ENCODE measurements around the gene PRUNE2.

Gene PRUNE2

DNA sequence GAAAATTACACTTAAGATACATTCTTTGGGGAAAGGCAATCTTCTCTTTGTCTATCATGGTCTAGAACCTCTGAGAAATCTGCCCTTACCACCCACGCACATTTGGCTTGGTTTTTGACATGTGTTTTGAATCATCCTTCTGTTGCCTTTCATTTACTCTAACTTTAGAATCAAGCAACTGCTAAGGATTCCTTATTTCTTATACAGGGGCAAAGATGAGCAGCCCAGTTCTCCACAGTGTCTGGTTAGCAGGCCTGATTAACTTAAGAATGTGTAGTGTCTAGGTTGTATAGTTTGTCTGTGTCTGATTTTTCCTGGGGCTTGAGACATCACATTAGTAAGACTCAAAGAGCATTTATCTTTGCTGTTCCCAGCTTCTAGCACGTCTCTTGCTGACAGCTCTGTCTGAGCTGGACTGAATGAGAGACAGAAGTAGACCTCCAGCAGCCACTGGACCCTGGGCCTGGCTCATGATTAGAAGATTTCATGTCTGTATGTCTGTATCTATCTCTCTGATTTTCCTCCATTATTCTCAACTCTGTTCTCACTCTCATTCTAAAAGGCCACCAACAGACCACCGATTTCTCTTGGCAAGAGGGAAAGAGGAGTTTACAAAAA lies 173.5 kb downstream of the PRUNE2 start:
- DNase-seq (ENCODE audit: low read depth in 3 of 3) = no peak

DNA sequence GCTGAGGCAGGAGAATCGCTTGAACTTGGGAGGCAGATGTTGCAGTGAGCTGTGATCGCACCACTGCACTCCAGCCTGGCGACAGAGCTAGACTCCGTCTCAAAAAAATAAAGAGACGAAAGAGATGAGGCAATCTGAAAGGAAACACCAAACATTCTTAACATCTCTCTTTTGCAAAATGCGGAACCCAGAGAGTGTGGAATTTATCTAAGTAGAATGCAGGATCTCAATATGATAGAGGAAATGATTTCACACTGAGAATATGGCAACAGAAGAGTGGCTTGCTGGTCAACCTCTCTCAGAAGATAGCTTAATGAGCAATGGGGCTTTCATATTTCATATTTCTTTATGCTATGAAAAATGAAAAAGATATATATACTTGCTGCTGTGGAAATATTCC lies 175.1 kb downstream of the PRUNE2 start:
- DNase-seq (ENCODE audit: low read depth in 3 of 3) = no peak

DNA sequence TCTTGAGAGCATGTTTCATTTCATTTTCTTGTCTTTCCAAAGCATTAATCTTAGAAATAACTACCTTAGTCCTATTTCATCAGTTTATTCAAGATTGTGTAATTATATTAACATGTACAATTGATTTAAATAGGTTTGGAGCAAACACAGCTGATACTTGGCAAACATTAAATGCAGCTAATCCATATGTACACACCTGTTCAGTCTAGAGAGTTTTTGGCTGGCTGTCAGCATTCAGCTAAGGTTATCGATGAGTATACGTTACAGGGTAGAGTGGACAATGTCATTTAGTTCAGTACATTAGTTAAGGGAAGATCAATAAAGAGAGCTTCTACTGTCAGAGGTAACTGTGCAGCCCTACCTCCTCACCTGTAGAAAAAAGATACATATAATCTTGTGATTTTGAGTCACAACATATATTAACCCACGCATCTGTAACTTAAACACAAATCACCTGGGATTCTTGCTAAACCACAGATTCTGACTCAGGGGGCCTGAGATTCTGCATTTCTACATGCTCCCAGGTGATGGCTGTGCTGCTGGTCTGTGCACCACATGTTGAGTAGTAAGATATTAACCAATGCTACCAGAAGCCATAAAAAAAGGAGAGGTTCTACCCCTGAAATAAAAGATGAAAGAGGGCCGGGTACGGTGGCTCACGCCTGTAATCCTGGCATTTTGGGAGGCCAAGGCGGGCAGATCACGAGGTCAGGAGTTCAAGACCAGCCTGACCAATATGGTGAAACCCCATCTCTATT lies 175.8 kb downstream of the PRUNE2 start:
- no peak for DNase-seq (ENCODE audit: low read depth in 3 of 3)

DNA sequence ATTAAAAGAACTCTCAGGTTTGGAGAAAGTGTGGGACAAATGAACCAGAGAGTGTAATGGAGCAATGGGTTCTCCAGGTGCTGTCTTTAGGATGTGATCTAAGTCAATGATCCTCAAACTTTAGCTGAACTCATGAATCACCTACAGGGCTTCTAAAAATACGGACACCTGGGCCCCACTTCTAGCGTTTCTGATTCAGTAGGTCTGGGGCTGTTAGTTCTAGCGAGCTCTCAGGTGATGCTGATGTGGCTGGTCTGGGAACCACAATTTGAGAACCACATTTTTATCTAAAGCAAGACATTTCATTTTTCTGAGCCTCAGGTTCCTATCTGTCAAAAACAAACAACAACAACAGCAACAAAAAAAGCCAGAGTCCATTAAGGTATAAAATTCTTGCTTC lies 176.8 kb downstream of the PRUNE2 start:
- DNase-seq (ENCODE audit: low read depth in 3 of 3) = no peak

DNA sequence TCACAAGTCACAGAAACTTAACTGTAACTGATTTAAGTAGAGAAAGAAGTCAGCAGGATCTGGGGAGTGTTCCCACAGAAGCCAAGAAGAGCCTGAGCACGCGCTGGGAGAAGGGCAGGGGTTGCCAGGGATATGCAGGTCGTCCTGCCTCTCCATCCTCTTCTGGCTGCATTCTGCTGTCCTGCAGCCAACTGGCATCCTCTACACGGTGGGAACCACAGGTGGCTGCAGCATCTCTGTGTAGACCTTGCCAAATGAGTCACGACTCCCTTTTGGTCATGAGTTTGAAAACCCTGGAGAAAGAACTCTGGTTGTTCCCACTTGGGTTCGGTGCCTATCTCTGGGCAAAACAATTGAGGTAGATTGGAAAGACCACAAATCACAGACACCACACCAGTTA lies 180.0 kb downstream of the PRUNE2 start:
- no peak for DNase-seq (ENCODE audit: low read depth in 3 of 3)

DNA sequence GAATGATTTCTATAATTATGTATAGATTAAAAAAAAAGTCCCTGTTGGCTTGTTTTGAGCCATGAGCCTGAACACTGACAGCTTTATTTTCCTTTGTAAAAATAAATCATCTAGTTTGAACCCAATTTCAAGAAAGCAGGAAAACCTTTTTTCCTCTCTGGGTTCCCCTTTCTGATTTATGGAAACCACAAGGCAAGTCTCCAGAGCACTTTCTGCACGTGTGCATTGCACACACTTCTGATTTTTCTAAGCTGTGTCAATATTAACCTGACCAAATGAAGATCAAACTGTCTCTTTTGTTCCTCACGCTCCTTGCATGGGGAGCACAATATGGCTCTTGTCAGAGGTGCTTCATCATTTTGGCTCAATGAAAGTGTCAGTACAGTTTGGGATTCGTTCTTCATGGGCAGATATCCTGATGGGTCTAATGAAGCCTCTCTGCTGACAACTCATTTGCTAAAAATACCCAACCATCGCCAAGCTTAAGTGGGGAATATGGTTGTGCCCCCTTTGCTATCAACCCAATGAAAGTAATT lies 180.8 kb downstream of the PRUNE2 start:
- DNase-seq (ENCODE audit: low read depth in 3 of 3) = no peak

DNA sequence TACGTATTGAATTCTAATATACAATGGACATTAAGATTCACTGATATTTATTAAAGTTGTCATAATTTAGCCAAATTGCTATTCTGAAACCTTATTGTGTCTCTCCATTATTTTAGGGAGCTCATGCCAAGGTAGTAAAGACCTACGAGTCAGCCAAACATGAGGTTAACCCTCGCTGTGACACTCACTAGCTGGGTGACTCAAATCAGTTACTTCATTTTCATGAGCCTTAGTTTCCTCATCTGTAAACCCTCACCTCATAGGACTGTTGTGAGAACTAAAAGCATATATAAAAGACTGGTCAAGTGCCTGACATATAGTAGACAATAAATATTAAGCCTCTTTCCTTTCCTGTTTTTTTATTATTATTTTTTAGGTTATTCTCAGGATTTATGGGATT lies 185.7 kb downstream of the PRUNE2 start:
- DNase-seq (ENCODE audit: low read depth in 3 of 3) = no peak

DNA sequence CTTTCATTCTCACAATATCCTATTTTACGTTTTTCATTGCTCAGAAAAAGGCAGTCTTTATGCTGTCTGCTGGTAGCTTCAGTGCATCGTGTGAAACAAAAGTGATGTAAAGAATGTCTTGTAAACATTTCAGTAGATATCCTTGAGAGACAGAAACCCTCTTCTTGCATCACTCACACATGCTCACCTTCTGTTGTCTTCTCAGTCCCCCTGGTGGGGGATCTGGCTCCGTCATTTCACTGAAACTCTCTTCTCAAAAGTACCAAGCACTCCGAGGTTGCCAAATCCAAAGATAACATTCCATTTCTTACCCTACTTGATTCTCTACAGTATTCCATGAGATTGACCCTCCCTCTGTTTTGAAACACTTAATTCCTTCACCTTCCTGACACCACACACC lies 187.7 kb downstream of the PRUNE2 start:
- no peak for DNase-seq (ENCODE audit: low read depth in 3 of 3)

DNA sequence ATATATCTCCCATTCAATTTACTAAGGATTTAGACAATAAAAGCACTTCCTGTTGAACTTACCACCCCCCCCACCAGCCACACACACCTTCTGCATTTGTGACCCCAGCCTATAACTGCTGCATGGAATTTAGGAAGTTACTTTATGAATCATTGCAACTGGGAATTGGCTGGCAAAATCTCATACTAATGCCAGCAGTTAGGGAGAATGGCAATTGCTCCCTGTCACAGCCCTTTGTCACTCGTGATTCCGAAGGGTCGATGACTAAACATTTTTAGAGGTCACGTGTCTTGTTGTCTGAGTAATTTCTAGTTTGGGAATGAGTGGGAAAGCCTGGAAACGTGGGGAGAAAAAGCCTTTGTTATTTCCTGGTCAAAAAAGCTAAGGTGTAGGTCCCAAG lies 188.3 kb downstream of the PRUNE2 start:
- DNase-seq (ENCODE audit: low read depth in 3 of 3) = no peak

DNA sequence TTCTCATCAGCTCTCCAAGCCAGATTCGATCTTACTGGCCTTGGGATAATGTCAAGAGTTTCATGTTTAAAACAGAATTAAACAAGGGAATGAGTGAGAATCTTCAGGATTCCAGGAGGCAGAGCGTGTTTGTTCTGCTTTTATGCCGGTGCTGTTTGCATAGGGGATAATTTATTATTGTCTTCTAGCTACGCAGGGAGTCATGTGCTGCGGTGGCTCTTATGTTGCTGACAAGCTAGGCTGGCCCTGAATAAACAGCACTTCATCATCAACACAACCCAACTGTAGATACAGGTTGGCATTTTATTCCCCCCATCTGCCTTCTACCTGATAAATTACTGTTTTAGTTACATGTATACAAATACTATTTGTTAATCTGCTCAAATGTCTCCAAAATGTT lies 188.7 kb downstream of the PRUNE2 start:
- no peak for DNase-seq (ENCODE audit: low read depth in 3 of 3)

DNA sequence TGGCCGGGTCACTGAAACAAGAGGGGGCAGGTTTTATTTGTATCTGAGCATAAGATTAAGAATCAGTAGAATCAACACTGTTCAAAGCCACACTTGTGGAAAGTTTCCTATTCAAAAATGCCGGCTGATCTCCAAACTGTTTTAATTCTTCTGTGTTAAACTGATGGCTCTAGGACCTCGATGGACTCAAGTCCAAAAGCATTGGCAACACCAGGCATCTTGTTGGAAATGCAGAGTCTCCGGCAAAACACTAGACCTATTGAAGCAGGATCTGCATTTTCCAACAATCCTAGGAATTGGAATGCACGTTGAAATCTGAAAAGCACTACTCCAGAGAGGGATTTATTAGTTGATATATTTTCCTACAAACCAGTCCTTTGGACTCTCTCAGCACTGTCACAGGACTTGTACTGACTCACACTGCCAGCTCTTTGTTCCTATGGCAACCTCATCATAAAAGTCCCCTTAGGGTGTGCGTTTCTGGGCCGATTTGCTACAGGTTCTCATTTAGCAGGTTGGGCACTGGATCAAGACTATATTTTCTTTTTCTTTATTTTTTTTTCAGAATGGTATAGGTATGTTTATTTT lies 189.7 kb downstream of the PRUNE2 start:
- DNase-seq (ENCODE audit: low read depth in 3 of 3) = no peak

DNA sequence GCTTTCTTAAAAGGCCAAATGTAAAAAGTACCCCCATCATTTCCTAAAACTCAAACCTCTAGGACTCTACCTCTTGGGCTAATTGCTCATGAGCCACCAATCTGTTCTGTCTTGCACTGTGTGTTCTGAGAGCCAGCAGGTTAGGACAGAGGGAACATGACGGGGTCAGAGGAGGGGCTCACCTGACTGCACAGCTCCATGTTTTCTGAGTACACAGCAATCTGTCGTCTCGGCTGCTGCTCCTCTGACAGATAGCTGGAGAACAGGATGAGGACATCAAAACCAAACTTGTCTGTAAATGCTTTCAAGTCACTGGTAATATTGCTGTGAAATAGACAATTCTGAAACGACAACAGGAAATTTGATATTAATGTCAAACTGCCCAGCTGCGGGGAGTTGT lies 192.5 kb downstream of the PRUNE2 start:
- no peak for DNase-seq (ENCODE audit: low read depth in 3 of 3)

DNA sequence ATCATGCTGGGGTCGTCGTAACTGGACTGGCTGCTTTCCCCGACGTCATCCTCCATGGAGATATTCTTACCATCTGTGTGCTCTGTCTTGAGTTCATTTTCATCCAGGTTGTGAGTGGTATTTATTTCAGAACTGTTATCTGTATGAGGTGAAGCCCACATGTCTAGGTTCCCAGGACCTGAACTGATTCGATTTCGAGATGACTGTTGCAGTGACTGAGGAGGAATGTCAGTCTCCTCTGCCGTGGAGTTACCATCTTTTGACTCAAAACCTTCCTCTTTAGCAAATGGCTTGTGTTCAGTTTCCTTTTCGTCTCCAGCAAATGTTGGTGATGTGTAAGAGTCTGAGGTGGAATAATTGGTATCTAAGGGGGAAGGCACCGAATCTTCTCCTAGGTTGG lies 196.9 kb downstream of the PRUNE2 start:
- DNase-seq (ENCODE audit: low read depth in 3 of 3) = no peak

DNA sequence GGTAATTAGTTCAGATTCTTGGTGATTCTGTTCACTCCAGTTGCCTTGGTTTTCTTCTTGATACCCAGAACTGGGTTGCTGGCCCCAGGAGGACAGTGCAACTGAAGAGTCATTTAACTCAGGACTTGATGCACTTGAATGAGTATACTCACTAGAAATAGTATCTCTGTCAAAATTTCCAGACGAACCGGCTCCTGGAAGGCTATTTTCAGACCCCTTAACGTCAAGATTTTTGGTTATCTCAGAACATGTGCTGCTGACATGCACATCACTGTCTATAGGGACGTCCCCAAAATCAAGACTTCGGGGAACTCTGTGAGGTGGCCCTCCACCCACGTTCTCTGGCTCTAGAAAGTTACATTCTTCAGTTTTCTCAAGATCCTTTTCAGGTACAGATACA lies 198.4 kb downstream of the PRUNE2 start:
- no peak for DNase-seq (ENCODE audit: low read depth in 3 of 3)

DNA sequence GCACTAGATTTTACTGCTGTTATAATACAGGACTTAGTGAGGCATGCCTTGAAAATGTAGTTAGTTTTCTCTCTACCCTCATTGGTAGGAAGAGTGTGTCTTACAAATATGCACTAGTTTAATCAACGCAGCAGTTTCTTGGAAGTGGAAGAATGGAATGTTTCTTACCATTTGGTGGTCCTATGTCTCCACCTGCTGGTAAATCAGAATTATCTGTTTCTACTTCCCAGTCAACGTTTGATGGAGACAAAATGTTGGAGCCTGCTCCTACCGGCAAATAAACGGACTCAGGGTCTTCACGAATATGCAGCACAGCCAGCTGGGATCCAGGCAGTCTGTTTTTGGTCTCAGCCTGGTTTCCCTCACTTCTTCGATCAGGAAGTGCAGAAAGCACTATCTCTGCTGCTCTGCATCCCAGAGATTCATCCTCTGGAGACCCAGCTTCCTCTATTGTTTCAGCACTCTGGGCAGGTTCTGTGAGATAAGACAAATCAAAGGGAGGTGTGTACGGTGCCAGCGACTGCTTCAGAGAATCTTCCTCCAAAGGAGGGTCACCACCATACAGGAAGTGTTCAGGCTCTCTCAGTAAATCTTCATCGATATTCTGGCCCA lies 201.2 kb downstream of the PRUNE2 start:
- no peak for DNase-seq (ENCODE audit: low read depth in 3 of 3)

DNA sequence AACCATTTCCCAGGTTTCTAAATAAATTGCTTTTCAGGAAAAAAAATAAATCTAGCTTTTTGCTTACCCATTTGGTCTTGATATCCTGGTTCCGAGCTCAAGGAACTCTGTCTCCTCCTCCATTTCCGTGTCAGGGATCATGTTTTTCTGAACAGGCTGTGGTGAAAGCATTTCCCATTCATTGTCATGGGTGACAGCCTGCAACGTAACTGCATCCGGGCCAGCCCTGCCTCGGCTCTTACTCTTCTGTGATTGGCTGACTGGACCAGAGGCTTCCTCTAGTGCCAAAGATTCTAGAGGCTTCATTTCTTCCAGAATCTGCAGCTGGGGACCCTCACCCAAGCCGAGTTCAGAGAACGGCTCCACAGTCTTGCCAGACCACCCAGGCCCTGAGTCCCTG lies 202.6 kb downstream of the PRUNE2 start:
- DNase-seq (ENCODE audit: low read depth in 3 of 3) = no peak

DNA sequence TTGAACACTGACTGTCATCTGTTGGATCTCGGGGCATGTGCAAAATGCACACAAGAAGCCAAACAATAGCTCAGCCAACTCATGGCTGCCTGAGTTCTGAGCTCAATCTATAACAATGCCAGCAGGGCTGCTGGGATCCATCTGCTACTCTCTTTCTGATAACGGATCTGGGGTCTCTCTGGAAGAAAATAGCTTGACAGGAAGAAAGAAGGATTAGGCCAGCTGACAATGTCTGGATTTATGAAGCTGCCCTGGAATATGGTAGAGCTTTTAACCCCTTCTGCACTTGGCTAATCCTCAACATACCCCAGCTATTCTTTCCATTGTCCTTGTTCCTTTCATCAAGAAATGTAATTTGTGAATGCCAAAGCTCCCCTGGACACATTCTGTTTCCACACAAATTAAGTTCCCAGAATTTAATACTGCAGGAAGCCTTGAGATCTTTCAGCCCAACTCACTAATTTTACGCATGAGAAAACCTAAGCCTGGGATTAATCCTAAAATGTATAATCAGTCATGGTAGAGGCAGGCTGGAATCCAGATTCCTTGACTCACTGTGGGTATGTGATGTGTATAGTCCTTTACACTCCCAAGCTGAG lies 204.4 kb downstream of the PRUNE2 start:
- DNase-seq (ENCODE audit: low read depth in 3 of 3) = no peak

DNA sequence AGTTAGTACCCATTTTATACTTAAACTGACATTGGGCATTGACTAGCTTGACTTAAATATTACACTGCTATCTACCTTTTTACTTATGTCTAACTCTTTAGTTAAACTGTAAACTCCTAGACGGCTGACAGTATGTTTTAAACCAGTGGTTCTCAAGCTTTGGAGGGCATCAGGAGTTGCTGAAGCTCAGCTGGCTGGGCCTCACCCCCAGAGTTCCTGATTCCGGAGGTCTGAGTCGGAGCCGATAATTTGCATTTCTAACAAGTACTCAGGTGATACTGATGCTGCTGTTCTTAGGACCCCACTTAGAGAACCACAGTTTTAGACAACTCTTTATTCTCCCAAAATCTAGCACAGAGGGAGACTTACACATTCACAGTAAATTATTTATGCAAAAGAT lies 205.0 kb downstream of the PRUNE2 start:
- no peak for DNase-seq (ENCODE audit: low read depth in 3 of 3)

DNA sequence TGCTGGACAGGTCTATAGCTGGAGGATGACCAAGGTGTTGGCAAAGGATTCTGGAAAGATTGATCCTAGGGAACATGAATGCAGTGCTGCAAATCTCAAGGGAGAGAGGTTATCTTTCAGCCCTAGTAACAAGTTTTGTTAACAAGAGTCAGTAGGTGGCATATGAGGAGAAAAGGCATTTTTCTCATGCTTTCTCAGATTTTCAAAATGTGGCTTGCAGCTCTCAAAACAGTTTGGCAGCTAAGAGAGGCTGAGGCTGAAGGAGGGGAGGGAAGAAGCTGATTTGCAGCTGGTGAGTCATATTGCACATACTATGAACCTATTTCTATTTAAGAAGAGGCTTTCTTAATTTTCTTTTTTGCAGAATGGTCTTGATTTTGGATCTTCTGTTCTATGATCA lies 205.9 kb downstream of the PRUNE2 start:
- DNase-seq (ENCODE audit: low read depth in 3 of 3) = no peak

DNA sequence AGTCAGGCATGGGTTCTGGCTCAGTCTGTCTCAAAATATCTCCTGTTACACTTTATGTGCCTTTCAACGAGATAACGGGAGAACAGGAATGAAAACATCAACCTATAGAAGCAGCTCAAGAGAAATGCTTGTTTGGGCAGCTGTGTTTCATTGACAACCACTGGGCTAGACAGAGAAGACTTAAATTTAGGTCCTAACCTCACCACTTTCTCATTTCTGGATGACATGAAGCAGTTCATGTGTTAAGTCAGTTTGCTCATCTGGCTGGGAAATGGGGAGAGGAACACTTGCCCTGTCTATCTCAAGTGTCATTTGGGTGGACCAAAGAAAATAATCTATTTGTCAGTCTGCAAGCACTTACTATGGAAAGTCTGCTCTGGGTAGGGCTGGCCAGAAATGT lies 208.4 kb downstream of the PRUNE2 start:
- DNase-seq (ENCODE audit: low read depth in 3 of 3) = no peak

DNA sequence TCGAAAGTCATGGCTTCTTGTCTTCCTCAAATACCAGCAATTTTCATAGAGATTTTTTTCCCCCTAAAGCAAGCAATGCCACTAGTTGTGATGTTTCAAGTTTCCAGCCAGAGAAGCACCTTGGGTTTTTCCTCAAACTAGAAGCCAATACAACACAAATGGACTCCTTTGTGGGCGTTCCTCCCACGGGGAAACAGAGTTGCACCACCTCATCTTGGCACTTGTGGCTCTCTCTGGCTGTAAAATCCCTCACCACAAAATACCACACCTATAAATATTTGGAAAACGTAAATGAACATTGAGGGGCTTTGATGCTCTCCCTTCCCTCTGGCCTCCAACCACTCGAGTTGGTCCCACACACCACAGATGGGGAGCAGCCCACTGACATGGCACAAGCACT lies 208.8 kb downstream of the PRUNE2 start:
- no peak for DNase-seq (ENCODE audit: low read depth in 3 of 3)

DNA sequence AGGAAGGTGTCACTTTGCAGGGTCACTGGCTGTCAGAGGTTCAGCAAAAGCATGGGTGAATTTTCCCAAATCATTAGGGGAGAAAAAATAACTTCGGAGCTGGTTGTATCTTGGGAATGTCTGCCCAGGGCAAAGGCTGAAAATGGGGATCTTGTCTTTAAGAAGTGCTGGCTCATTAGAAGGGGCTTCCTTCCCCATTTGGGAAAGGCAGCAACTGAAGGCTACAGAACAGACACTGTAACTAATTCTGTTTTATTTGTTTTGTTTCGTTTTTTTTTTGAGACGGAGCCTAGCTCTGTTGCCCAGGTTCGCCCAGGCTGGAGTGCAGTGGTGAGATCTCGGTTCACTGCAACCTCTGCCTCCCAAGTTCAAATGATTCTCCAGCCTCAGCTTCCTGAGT lies 212.0 kb downstream of the PRUNE2 start:
- DNase-seq (ENCODE audit: low read depth in 3 of 3) = no peak
